ENCODE results near the gene ITGB1. TPM values are rescaled to one million over a fixed set of nuclear protein-coding genes. Genes with fewer than 3 reads are reported as not detected.

The ITGB1 gene
- total and polyA plus RNA-seq, 9 donors, result 207 to 517 (median 276) TPM

DNA sequence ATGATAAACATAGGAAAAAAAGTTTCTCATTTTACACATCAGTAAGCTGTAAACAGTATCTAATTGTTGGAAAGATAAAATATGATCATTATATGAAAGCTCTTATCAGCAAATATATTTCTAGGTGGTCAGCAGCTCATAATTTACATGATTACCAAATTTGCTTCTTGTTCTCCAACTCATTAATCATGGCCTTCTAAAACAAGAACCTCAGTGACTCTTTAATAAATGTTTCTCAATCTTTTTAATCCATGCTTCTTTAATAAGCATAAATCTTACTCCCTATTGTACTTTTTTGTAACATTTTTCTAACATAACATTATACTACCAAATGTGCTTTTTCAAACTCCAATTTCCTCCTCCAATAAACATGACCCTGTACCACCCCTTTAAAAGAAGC lies 5.9 kb downstream of the ITGB1 start:
- TF ChIP-seq POLR2A (IDR thresholded peaks at IDR 0.05), result no peak
- TF ChIP-seq, protein P1, sequence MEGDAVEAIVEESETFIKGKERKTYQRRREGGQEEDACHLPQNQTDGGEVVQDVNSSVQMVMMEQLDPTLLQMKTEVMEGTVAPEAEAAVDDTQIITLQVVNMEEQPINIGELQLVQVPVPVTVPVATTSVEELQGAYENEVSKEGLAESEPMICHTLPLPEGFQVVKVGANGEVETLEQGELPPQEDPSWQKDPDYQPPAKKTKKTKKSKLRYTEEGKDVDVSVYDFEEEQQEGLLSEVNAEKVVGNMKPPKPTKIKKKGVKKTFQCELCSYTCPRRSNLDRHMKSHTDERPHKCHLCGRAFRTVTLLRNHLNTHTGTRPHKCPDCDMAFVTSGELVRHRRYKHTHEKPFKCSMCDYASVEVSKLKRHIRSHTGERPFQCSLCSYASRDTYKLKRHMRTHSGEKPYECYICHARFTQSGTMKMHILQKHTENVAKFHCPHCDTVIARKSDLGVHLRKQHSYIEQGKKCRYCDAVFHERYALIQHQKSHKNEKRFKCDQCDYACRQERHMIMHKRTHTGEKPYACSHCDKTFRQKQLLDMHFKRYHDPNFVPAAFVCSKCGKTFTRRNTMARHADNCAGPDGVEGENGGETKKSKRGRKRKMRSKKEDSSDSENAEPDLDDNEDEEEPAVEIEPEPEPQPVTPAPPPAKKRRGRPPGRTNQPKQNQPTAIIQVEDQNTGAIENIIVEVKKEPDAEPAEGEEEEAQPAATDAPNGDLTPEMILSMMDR (IDR thresholded peaks at IDR 0.05), result no peak
- no peak for TF ChIP-seq EP300 (IDR thresholded peaks at IDR 0.05)
- intact Hi-C loops (cut with DNase I), result no loop called here
- Histone ChIP-seq H3K27ac (no peak overlapping the region), H3K27me3 (no peaks in the 10 kb centered on the region), H3K4me1 (ENCODE audit: insufficient read depth) (peaks cover 7% of the 10 kb centered on the region), H3K36me3 (no peaks in the 10 kb centered on the region), H3K9me3 (no peaks in the 10 kb centered on the region), H3K4me3 (no peak overlapping the region)
- DNase-seq, result no peak

DNA sequence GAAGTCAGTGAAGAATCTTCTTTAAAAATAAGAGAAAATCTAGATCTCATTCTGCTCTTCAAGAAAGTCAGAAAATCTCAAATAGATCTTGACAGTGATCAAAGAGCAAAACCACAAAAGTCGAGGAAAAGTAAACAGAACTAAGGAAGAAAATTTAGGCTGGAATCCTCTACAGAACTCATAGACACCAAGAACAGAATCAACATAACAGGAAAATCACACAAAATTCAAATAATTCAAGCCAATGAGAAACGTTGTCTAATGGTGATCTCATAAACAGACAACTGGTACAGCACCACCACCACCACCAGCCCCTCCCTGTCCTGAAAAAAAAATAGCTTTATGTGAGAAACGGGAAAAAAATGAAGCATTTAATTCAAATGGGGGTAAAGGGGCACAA lies 6.9 kb downstream of the ITGB1 start:
- H3K36me3 ChIP-seq, result no peaks in the 10 kb centered on the region
- no peak overlapping the region for H3K27ac ChIP-seq
- no peak overlapping the region for H3K4me3 ChIP-seq
- 67 to 74% (median 74%) methylated on average over 3 of the region's 3 CpGs for WGBS, 3 donors
- intact Hi-C loops (cut with DNase I), result no loop called here
- no peak for DNase-seq
- H3K4me1 ChIP-seq (ENCODE audit: insufficient read depth), result peaks cover 7% of the 10 kb centered on the region
- no peaks in the 10 kb centered on the region for H3K27me3 ChIP-seq
- TF ChIP-seq, protein P1 (IDR thresholded peaks at IDR 0.05), result no peak
- TF ChIP-seq POLR2A (IDR thresholded peaks at IDR 0.05) (no peak), EP300 (IDR thresholded peaks at IDR 0.05) (no peak)
- H3K9me3 ChIP-seq, result no peaks in the 10 kb centered on the region

DNA sequence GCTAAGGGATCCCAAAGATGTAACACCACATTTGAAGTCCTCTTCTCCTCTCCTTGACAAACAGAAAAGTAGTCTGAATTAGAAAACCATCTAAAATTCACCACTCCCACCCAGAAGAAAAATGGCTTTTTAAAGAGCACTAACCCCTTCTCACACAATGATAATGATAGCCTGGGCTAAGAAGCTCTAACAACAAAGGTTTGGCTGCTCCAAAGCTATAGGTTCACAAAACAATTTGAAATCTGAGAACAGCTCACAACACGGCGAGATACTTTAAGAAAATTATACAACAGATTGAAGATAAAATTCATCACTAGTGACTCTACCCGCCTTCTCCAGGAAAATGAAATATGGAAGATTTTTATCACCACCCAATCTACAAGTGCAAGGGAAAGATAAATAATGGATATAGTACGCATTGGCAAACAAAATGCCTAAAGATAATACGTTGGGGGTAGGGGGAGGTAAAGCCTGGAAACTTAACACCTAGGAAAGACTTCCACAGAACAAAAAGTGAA lies 7.4 kb downstream of the ITGB1 start:
- WGBS, 3 donors, result 88 to 91% (median 90%) methylated on average over 5 of the region's 5 CpGs

DNA sequence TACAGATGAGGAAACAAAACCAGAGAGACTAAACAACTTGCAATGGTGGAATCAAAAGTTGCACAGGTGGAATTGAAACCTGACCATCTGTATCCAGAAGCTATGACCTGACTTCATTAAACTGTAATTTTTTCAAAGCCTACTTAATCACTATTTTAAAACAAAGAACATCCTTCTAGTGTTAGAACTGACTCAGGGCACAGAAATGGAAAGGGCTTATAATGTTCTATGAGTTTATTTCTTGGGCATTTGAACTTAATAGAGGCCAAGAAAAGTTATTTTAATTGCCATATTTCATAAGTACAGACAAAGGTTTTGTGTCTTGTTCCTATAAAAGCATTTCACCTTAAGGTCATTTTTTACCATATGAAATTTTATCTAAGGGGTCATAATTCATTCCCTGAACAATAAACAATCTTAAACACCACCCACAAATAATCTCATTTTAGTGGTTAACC lies 8.8 kb downstream of the ITGB1 start:
- Histone ChIP-seq H3K27me3 (no peaks in the 10 kb centered on the region), H3K4me3 (no peak overlapping the region), H3K36me3 (no peaks in the 10 kb centered on the region), H3K4me1 (ENCODE audit: insufficient read depth) (peaks cover 7% of the 10 kb centered on the region), H3K27ac (no peak overlapping the region), H3K9me3 (no peaks in the 10 kb centered on the region)
- intact Hi-C loops (cut with DNase I), result no loop called here
- TF ChIP-seq POLR2A (IDR thresholded peaks at IDR 0.05) (no peak), EP300 (IDR thresholded peaks at IDR 0.05) (no peak)
- TF ChIP-seq, protein P1 (IDR thresholded peaks at IDR 0.05), result no peak
- no peak for DNase-seq

More for the DNA sequence above, 7.4 kb downstream of the ITGB1 start:
- Histone ChIP-seq H3K27me3 (no peaks in the 10 kb centered on the region), H3K4me3 (no peak overlapping the region), H3K4me1 (ENCODE audit: insufficient read depth) (peaks cover 7% of the 10 kb centered on the region), H3K27ac (no peak overlapping the region), H3K9me3 (no peaks in the 10 kb centered on the region), H3K36me3 (no peaks in the 10 kb centered on the region)
- TF ChIP-seq POLR2A (IDR thresholded peaks at IDR 0.05), result no peak
- TF ChIP-seq, protein P1 (IDR thresholded peaks at IDR 0.05), result no peak
- no peak for TF ChIP-seq EP300 (IDR thresholded peaks at IDR 0.05)
- intact Hi-C loops (cut with DNase I), result no loop called here
- DNase-seq, result no peak
